ENCODE results near the gene SMR3B. TPM values are rescaled to one million over a fixed set of nuclear protein-coding genes. Genes with fewer than 3 reads are reported as not detected.

Gene SMR3B
- total RNA-seq, 4 donors from 2014 or later, result not detected

- H3K27me3 ChIP-seq, result no peaks in the 10 kb centered on the region
- no peaks in the 10 kb centered on the region for H3K4me1 ChIP-seq
- no peak overlapping the region for H3K27ac ChIP-seq
- H3K9me3 ChIP-seq, result no peaks in the 10 kb centered on the region
- TF ChIP-seq, protein P1, sequence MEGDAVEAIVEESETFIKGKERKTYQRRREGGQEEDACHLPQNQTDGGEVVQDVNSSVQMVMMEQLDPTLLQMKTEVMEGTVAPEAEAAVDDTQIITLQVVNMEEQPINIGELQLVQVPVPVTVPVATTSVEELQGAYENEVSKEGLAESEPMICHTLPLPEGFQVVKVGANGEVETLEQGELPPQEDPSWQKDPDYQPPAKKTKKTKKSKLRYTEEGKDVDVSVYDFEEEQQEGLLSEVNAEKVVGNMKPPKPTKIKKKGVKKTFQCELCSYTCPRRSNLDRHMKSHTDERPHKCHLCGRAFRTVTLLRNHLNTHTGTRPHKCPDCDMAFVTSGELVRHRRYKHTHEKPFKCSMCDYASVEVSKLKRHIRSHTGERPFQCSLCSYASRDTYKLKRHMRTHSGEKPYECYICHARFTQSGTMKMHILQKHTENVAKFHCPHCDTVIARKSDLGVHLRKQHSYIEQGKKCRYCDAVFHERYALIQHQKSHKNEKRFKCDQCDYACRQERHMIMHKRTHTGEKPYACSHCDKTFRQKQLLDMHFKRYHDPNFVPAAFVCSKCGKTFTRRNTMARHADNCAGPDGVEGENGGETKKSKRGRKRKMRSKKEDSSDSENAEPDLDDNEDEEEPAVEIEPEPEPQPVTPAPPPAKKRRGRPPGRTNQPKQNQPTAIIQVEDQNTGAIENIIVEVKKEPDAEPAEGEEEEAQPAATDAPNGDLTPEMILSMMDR (IDR thresholded peaks at IDR 0.05), result no peak
- TF ChIP-seq POLR2A (IDR thresholded peaks at IDR 0.05) (no peak), EP300 (IDR thresholded peaks at IDR 0.05) (no peak)
- H3K36me3 ChIP-seq, result no peaks in the 10 kb centered on the region
- no peak for DNase-seq (ENCODE audit: low spot score in 2 of 2)
- WGBS, 2 donors, result 84 to 95% methylated on average over 1 of the region's 1 CpG
- H3K4me3 ChIP-seq, result no peak overlapping the region
These were observed 16.4 kb downstream of the SMR3B start for GRCh38 chr4:70399319-70399718.

GRCh38 chr4:70402762-70403161 lies 19.8 kb downstream of the SMR3B start:
- H3K4me1 ChIP-seq, result no peaks in the 10 kb centered on the region
- TF ChIP-seq POLR2A (IDR thresholded peaks at IDR 0.05) (no peak), EP300 (IDR thresholded peaks at IDR 0.05) (no peak)
- TF ChIP-seq, protein P1 (IDR thresholded peaks at IDR 0.05), result no peak
- no peaks in the 10 kb centered on the region for H3K27me3 ChIP-seq
- 91 to 95% methylated on average over 1 of the region's 1 CpG for whole genome bisulfite sequencing, 2 donors
- no peak overlapping the region for H3K27ac ChIP-seq
- H3K4me3 ChIP-seq, result no peak overlapping the region
- no peak for DNase-seq (ENCODE audit: low spot score in 2 of 2)
- no peaks in the 10 kb centered on the region for H3K9me3 ChIP-seq
- H3K36me3 ChIP-seq, result no peaks in the 10 kb centered on the region

DNA sequence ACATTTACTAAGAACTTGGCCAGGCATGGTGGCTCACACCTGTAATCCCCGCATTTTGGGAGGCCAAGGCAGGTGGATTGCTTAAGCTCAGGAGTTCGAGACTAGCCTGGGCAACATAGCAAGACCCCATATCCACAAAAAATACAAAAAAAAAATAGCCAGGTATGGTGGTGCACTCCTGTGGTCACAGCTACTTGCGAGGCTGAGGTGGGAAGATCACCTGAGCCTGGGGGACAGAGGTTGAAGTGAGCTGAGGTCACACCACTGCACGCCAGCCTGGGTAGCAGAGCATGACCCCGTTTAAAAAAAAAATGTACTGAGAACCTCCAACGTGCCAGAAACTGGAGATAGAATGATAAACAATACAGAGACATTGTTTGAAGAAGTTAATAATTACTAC lies 22.8 kb downstream of the SMR3B start:
- Histone ChIP-seq H3K4me3 (no peak overlapping the region), H3K36me3 (no peaks in the 10 kb centered on the region), H3K27me3 (no peaks in the 10 kb centered on the region), H3K27ac (no peak overlapping the region), H3K4me1 (no peaks in the 10 kb centered on the region), H3K9me3 (no peaks in the 10 kb centered on the region)
- DNase-seq (ENCODE audit: low spot score in 2 of 2), result no peak
- TF ChIP-seq EP300 (IDR thresholded peaks at IDR 0.05) (no peak), POLR2A (IDR thresholded peaks at IDR 0.05) (no peak)
- TF ChIP-seq, protein P1 (IDR thresholded peaks at IDR 0.05), result no peak
- WGBS, 2 donors, result 75 to 82% methylated on average over 6 of the region's 6 CpGs

DNA sequence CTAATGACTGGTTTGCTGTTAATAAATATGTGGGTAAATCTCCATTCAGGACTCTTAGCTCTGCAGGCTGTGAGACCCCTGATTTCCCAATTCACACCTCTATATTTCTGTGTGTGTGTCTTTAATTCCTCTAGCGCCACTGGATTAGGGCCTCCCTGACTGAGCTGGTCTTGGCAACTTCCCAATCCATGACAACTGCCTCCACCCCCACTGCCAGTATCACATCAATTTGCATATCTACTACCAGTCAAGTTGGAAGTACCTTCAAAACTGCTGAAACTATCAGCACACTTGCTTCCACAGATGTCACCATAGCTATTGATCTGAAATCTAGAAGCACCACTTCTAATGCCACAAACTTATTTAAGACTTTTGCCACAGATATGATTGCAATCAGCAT lies 42.4 kb downstream of the SMR3B start:
- 65 to 82% methylated on average over 1 of the region's 1 CpG for WGBS, 2 donors
- no peak for DNase-seq (ENCODE audit: low spot score in 2 of 2)
- no peak overlapping the region for H3K27ac ChIP-seq

DNA sequence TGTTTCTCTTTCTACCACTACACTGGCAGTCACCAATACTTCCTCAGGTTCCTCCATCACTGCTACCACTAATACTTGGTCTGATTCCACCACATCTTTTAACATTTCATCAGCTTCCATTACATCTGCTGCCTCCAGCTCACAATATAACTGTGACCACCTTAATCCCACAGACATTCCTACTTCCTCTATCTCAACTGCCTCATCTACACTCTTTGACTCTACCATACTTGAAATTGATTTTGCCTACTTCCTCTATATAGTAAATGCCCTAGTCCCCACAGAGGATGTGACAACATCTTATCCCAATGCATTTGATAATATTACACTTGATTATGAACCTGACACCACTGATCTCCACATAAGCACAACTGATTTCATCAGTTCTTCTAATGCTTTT lies 43.9 kb downstream of the SMR3B start:
- no peak for DNase-seq (ENCODE audit: low spot score in 2 of 2)
- Histone ChIP-seq H3K4me1 (no peaks in the 10 kb centered on the region), H3K9me3 (peaks cover 0 to 8% (median 0%) of the 10 kb centered on the region in 4 donors), H3K27ac (no peak overlapping the region), H3K27me3 (no peaks in the 10 kb centered on the region), H3K36me3 (no peaks in the 10 kb centered on the region), H3K4me3 (no peak overlapping the region)
- TF ChIP-seq POLR2A (IDR thresholded peaks at IDR 0.05), result no peak
- TF ChIP-seq, protein P1 (IDR thresholded peaks at IDR 0.05), result no peak
- TF ChIP-seq EP300 (IDR thresholded peaks at IDR 0.05), result no peak

More for the DNA sequence above, 42.4 kb downstream of the SMR3B start:
- Histone ChIP-seq H3K36me3 (no peaks in the 10 kb centered on the region), H3K4me1 (no peaks in the 10 kb centered on the region), H3K4me3 (no peak overlapping the region), H3K27me3 (no peaks in the 10 kb centered on the region), H3K9me3 (peaks cover 0 to 8% (median 0%) of the 10 kb centered on the region in 4 donors)
- TF ChIP-seq EP300 (IDR thresholded peaks at IDR 0.05) (no peak), POLR2A (IDR thresholded peaks at IDR 0.05) (no peak)
- TF ChIP-seq, protein P1 (IDR thresholded peaks at IDR 0.05), result no peak

Measured in tibial nerve (tissue), 4 donors.